NCI-H2196 treated with DMSO at 0.1 percent for 48 hours (cell line): ENCODE results near the gene PAQR6.
A peak's percentile ranks its signal among the peaks of the same experiment; 100 is the strongest.

Source experiments
- DNase-seq: peaks from one replicate; lab custom pipeline; 2025; ENCODE audit not compliant: unreplicated experiment; lab: John Stamatoyannopoulos, UW

PAQR6 gene

GRCh38 chr1:156247460-156248322 is at the start of gene PAQR6:
TSS of gene PAQR6 (minus strand) at chr1:156248056. CDS start at chr1:156246731, 1,325 bp downstream.
- DNase-seq = no peak

DNA sequence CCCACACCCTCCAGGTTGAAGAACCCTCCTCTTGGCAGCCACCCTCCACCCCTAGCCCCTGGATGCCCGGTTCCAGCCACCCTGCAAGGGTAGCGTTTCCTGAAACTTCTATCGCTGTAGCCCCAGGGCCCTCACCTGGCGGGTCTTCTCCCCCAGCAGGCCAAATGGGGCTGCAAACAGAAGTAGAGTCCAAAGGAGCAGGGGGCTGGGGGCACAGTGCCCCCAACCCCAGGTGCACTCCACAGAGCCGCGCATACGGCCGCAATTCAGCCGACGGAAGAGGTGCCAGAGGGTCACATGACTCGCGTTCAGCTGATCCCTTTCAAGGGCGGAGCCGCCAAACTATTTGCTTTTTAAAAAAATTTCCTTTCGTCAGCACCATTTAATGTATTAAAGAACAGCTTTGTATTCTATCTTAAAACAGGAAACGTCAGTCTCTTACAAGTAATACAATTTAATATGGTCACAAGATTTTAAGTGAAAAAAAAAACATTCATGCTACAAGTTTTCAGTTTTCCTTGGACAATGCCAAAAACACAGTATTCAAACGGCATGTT is 47.6 kb upstream of the PAQR6 start, which contains the start of gene GLMP:
GLMP (minus strand) TSS at position 289 of the 557 bp plus-strand sequence; CDS start at position 255, 34 bp downstream.
- peak; percentile 11 for DNase-seq

GRCh38 chr1:156293895-156294294 is 46.0 kb upstream of the PAQR6 start:
- no peak for DNase-seq

GRCh38 chr1:156293098-156293434 is 45.2 kb upstream of the PAQR6 start:
- DNase-seq = no peak

DNA sequence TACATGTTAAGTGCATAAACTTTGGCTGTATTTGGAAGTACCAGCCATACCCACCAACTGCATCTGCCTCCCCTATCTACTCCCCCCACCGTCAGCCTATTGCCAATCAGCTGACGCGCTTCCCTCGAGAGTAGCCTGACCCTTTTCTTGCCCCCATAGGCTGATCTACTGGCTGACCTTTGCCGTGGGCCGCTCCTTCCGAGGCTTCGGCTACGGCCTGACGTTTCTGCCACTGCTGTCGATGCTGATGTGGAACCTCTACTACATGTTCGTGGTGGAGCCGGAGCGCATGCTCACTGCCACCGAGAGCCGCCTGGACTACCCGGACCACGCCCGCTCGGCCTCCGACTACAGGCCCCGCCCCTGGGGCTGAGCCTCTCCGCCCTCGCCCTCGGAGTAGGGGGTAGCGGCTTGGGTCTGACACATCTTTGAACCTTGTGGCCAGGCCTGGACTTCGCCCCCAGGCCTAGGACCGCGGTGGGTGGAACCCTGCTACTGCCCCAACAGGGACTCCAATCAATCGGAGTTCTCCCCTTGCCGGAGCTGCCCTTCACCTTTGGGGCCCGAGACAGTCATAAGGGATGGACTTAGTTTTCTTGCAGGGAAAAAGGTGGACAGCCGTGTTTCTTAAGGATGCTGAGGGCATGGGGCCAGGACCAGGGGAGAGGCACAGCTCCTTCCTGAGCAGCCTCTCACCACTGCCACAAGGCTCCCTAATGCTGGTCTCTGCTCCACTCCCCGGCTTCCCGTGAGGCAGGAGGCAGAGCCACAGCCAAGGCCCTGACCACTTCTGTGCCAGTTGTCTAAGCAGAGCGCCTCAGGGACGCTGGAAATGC is 43.6 kb upstream of the PAQR6 start:
- peak; percentile 38 for DNase-seq

GRCh38 chr1:156289857-156290256 is 42.0 kb upstream of the PAQR6 start:
- no peak for DNase-seq

GRCh38 chr1:156286061-156286460 is 38.2 kb upstream of the PAQR6 start:
- DNase-seq = no peak

DNA sequence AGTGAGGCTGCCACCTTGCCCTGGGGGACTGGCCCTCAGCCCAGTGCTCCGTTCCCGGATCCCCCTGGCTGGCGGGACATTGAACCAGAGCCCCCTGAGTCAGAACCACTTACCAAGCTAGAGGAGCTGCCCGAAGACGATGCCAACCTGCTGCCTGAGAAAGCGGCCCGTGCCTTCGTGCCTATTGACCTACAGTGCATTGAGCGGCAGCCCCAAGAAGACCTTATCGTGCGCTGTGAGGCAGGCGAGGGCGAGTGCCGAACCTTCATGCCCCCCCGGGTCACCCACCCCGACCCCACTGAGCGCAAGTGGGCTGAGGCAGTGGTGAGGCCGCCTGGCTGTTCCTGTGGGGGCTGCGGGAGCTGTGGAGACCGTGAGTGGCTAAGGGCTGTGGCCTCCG is 37.6 kb upstream of the PAQR6 start:
- DNase-seq = no peak

- no peak for DNase-seq
Measured at GRCh38 chr1:156284757-156285156, 36.9 kb upstream of the PAQR6 start.

DNA sequence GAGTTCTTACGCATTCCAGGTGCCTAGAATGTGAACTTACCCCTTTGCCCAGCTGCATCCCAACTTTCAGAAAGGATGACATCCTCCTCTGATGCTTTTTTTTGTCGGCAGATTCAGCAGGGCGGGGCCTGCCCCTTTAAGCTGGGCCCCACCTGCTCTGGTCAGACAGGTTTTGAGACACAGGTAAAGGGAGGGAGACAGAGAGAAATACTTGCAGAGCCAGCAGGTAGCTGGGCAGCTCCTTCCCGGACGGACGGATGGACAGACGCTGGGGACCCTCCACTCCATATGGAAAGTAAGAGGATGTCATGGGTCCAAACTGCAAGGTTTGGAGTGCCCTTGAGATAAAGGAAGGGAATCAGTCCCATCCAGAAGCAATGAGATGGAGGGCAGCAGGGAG is 36.3 kb upstream of the PAQR6 start, which contains the start of gene TMEM79:
TMEM79 (plus strand) TSS at position 214 of the 400 bp plus-strand sequence. CDS start 902 bp downstream, outside the sequence.
- DNase-seq = no peak

DNA sequence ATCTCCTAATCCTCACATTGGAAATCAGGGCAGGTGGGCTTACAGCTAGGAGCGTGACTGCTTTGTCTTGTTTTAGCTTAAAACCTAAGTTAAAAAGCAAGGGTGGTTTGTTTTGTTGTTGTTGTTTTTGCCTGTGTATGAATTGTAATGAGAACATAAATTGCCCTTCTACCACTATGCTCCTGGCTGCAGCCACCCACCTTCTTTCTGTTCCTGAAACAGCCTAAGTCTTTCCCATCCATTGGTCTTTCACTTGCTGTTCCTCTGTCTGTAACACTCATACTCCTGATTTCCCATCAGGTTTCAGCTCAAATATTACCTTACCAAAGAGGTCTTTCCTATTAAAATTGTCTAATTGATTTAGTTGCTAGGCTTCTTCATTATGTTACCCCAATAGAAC is 35.7 kb upstream of the PAQR6 start:
- DNase-seq = no peak

DNA sequence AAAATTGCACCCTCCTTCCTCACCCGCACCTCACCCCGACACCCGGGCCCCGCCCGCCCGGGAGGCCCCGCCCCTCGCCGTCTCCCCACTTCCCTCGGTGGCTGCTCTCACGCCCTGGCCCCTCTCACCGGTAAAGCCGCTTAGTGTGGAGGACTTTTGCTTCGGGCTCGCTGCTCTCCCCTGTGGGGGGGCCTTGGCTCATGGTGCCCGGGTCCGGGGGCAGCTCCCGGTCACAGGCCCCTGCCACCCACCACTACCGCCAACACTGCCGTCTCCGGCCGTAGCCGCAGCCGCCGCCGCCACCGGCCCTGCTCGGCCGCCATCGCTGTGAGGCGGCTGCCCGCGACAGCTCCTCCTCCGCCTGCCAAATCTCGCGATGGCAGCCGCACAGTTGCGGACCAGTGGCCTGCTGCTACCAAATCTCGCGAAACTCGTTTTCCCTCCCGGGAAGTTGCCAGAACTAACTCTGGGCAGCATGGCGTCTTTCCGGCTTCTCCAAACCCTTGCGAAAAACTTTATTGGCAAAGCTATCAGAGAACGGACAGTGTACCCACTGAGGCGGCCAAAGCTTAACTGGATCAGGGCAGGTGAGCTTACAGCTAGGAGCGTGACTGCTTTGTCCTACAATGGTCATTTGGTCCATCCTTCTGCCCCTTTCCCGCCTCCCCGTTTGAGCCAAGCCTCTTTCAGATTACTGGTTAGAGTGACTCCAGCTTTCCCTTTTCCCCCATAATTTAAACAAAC is 34.8 kb upstream of the PAQR6 start, which contains the start of gene SMG5:
SMG5 (minus strand) TSS at position 347 of the 744 bp plus-strand sequence; CDS start at position 202, 145 bp downstream.
- peak; percentile 95 for DNase-seq

DNA sequence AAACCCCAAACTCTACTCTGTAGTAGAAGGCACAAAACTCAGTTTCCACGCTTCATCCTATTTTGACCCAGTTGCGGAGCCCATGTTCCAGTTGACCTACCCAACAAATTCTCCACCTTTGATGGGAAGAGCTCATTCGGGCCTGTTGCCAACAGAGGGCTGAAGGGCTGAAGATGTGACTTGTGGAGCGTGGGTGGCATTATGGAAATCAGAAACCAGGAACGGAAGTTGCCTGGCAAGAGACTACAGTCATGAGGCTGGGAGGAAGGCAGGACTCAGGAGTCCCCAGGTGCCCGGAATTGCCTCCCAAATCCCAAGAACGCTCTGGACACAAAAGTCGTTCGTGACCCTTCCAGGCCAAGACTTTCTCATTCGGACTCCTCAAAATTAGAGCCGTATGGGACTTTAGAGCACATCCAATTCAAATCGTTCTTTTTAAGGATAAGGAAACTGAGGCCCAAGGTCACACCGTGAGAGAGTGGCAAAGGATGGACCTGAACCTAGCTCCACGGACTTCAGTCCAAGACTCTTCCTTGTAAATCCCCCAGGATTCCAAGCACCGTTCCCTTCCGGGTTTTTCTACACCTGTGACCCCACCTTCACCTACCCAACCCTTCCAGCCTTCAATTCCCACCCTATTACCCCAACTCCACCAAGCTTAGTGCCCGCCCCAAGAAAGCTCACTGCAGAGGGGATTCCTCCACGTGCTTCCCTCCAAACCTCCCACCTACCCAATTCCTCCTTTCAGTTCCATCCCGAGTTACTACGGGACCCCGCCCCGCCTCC is 34.0 kb upstream of the PAQR6 start:
- DNase-seq = peak; percentile 25

DNA sequence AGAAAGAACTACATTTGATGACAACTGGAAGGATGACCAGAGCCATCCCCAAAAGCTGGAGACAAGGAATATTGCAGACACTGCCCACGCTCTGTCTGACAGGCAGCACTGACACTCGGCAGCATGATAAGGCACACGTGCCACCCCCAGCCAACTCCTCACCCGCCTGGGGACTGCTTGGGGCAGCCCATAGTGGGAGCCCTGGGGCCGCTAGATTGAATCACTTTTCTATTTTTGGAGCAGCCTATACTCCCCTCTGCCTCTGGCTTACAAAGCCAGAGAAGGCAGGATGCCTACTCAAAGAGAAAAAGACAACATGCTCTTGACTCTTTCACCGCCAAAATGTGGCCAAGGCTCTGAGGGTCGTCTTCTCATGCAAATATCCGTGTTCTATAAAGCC is 33.4 kb upstream of the PAQR6 start:
- DNase-seq = no peak

GRCh38 chr1:156279837-156280236 is 32.0 kb upstream of the PAQR6 start:
- no peak for DNase-seq

GRCh38 chr1:156276966-156277381 is 29.1 kb upstream of the PAQR6 start:
- no peak for DNase-seq

- DNase-seq = no peak
Measured at GRCh38 chr1:156276532-156276931, 28.7 kb upstream of the PAQR6 start.

DNA sequence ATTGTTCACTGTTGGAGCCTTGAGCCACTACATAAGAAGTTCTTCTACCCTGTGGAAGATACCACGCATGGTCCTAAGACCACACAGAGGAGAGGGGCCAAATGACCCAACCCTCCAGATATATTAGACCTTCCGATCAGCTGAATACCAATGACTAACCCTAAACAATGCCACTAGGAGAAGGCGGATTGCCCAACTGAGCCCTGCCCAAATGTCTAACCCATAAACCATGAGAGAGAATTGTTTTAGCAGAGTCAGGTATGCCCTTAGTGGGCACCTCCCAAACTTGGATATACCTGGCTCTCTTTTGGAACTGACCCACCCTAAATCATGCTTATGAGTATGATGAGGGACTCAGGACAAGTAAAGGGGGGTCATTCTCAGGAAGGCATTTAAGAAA is 22.5 kb upstream of the PAQR6 start:
- DNase-seq = no peak

- DNase-seq = no peak
Measured at GRCh38 chr1:156268336-156268735, 20.5 kb upstream of the PAQR6 start.

DNA sequence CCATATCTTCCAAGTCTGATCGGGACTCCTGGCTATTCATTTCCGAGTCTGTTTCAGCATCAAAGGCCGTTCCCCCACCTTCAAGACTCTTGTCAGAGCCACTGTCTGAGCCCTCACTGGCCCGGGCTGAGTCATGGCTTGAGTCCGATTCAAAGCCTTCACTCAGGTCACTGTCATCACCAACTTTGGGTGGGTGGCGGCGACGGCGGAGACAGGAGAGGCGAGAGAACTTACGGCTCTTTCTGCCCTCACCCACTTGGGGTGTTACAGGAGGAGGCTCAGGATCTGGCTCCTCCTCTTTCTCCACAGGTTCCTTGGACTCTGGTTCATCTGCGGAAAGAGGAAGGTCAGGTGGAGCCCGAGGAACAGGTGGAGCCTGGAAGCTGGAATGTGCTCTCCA is 18.2 kb upstream of the PAQR6 start:
- no peak for DNase-seq
